RPMI7951 (cell line): ENCODE data around the gene TMEM190. TPM values are rescaled to one million over a fixed set of nuclear protein-coding genes. Genes with fewer than 3 reads are reported as not detected.

Source experiments
- DNase-seq: peaks from one replicate; pipeline ENCODE4 v3.0.0-alpha.2; 2012; ENCODE audit warnings: low read depth
- total RNA-seq: library from RNA; depleted of rRNA; stranded (reverse); fragments of >200 nt; shearing (Covaris generic); gene quantifications from 2 replicates; pipeline ENCODE4 v1.2.3, GENCODE V29; 2014

The TMEM190 gene
- total RNA-seq, 1 experiment from 2014 or later, result not detected

GRCh38 chr19:55352040-55352439 is 24.6 kb upstream of the TMEM190 start:
- DNase-seq, result no peak

GRCh38 chr19:55352549-55353145 is 24.0 kb upstream of the TMEM190 start:
- no peak for DNase-seq

GRCh38 chr19:55353356-55353802 is 23.2 kb upstream of the TMEM190 start:
- DNase-seq, result no peak

GRCh38 chr19:55353803-55354697 is 22.6 kb upstream of the TMEM190 start:
- DNase-seq, result peak; percentile 47

- no peak for DNase-seq
Measured at GRCh38 chr19:55354698-55355212, 21.9 kb upstream of the TMEM190 start, which contains the start of gene COX6B2. TSS of gene COX6B2 (minus strand) at chr19:55354719. CDS start at chr19:55354521, 198 bp downstream.

- no peak for DNase-seq
Measured at GRCh38 chr19:55355213-55355821, 21.3 kb upstream of the TMEM190 start.

GRCh38 chr19:55358493-55358892 is 18.1 kb upstream of the TMEM190 start:
- no peak for DNase-seq

- DNase-seq, result no peak
Measured at GRCh38 chr19:55358943-55359908, 17.4 kb upstream of the TMEM190 start.

- DNase-seq, result no peak
Measured at GRCh38 chr19:55360902-55361301, 15.7 kb upstream of the TMEM190 start.

GRCh38 chr19:55362174-55362989 is 14.2 kb upstream of the TMEM190 start:
- no peak for DNase-seq

GRCh38 chr19:55362990-55363716 is 13.5 kb upstream of the TMEM190 start, which contains the start of gene GARIN5B:
TSS of gene GARIN5B (minus strand) at chr19:55363260. CDS start at chr19:55363066, 194 bp downstream.
- DNase-seq, result no peak

- no peak for DNase-seq
Measured at GRCh38 chr19:55365245-55365644, 11.4 kb upstream of the TMEM190 start.

GRCh38 chr19:55365964-55366363 is 10.7 kb upstream of the TMEM190 start:
- no peak for DNase-seq

GRCh38 chr19:55366790-55367189 is 9.8 kb upstream of the TMEM190 start:
- DNase-seq, result no peak

GRCh38 chr19:55368106-55368505 is 8.5 kb upstream of the TMEM190 start:
- DNase-seq, result no peak

GRCh38 chr19:55368701-55369563 is 7.7 kb upstream of the TMEM190 start:
- DNase-seq, result peak; percentile 77

GRCh38 chr19:55369653-55370304 is 6.8 kb upstream of the TMEM190 start:
- DNase-seq, result peak; percentile 83
